Heart left ventricle (tissue), 16 donors: ENCODE data around the gene SORL1. TPM values are rescaled to one million over a fixed set of nuclear protein-coding genes. Genes with fewer than 3 reads are reported as not detected.

Source experiments
- ATAC-seq, 4 donors: fragments of 200-7000 bp; cut with Tn5 transposase; one replicate each; pipeline ENCODE4 v1.9.1; 2020 to 2022; ENCODE audit warnings: moderate library complexity in 4 of 4, mild to moderate bottlenecking in 3 of 4, moderate number of reproducible peaks in 1 of 4
- DNase-seq, 5 donors: peaks; one replicate each; pipeline ENCODE4 v3.0.0-alpha.2; 2020
- H3K27ac ChIP-seq, 12 donors: fragments of 200-600 bp; sonication (generic) in 4 of 12; one replicate each; pipeline versions ENCODE4 v1.5.0 to v1.8.0; 2016 to 2022; ENCODE audit warnings: mild to moderate bottlenecking in 2 of 12
- H3K27me3 ChIP-seq, 9 donors: fragments of 200-600 bp; sonication (generic) in 2 of 9; one replicate each; pipeline versions ENCODE4 v1.5.1 to v1.8.0; 2016 to 2022; ENCODE audit warnings: mild to moderate bottlenecking in 3 of 9
- H3K36me3 ChIP-seq, 9 donors: fragments of 200-600 bp; sonication (generic) in 2 of 9; one replicate each; pipeline versions ENCODE4 v1.5.0 to v1.8.0; 2018 to 2022; ENCODE audit warnings: mild to moderate bottlenecking in 2 of 9
- H3K4me1 ChIP-seq, 12 donors: fragments of 200-600 bp; sonication (generic) in 4 of 12; one replicate each; pipeline versions ENCODE4 v1.5.0 to v1.8.0; 2016 to 2022; ENCODE audit warnings: mild to moderate bottlenecking in 3 of 12
- H3K4me3 ChIP-seq, 12 donors: fragments of 200-600 bp; sonication (generic) in 4 of 12; one replicate each; pipeline versions ENCODE4 v1.5.0 to v1.8.0; 2017 to 2022; ENCODE audit warnings: mild to moderate bottlenecking in 9 of 12, moderate library complexity in 4 of 12
- H3K9me3 ChIP-seq, 12 donors: fragments of 200-600 bp; sonication (generic) in 4 of 12; one replicate each; pipeline versions ENCODE4 v1.5.0 to v1.8.0; 2016 to 2022; ENCODE audit warnings: mild to moderate bottlenecking in 1 of 12
- POLR2A ChIP-seq, 2 donors: fragments of 450-650 bp; IDR thresholded peaks; one replicate each; pipeline ENCODE4 v1.6.1; 2017; ENCODE audit warnings: antibody characterized with exemption in 2 of 2, mild to moderate bottlenecking in 2 of 2, moderate library complexity in 2 of 2
- WGBS, 4 donors: extraction: QIAGEN DNeasy Blood & Tissue Kit in 2 of 4; methylation state at CpG; one replicate each; pipeline versions ENCODE4 v1.1.5 to v1.1.7; 2013 to 2018; 5-methylcytosine and 5-hydroxymethylcytosine counted together
- intact Hi-C, 10 donors: fragments of 100-400 bp; cut with DNase I; formaldehyde crosslinking; loops; one replicate each; pipeline versions ENCODE4 v1.11.1 to v1.14.2; 2022
- polyA plus RNA-seq, 2 donors: library from polyadenylated mRNA; stranded (reverse); fragments of 200-250 nt; gene quantifications; one replicate each; pipeline ENCODE4 v1.2.3, GENCODE V29; 2013
- total RNA-seq, 9 donors: library from RNA; depleted of rRNA in 2 of 9; stranded (reverse); fragments of >200 nt in 2 of 9; fragmentation: NEBNext Ultra II Directional in 3 of 9; extraction: Animal tissue kit (Norgen Biotek cat#: 25700) in 3 of 9; gene quantifications; one replicate each; pipeline versions ENCODE4 v1.1.0 to v1.2.4, GENCODE V29; 2016 to 2023
- TF ChIP-seq, protein P1 (sequence below), 12 donors: fragments of 200-600 bp; sonication (generic) in 4 of 12; IDR thresholded peaks; one replicate each; pipeline versions ENCODE4 v1.5.0 to v1.8.0; 2018 to 2022; ENCODE audit warnings: antibody characterized with exemption in 12 of 12, mild to moderate bottlenecking in 5 of 12
- donor health status: ischemic (EF 13 %, LVEDD 7.1; RV severe dilation, severe dysfunction).
- donor health status: healthy with polysubstance abuse.
- donor health status: DM: no; HTN: yes; CAD: no.
- donor health status: DM: no; HTN: no; CAD: no.
- donor health status: ischemic (EF 25% LVEDD 6.9; RV normal size, moderate dysfunction).
- donor health status: ischemic (EF 25% LVEDD 5.7; RV mildly dilated, moderate dysfunction).
- donor health status: healthy.
- donor health status: DM: yes; HTN: yes; CAD: no.
- donor health status: ischemic (EF 35%, LVEDD 5.7; RV mildly dilated, moderate dysfunction).
- donor health status: nonischemic (EF 11% LVEDD 7.7; RV severe dilation, severe dysfunction).
- donor health status: DM: yes; HTN: yes; CAD: no.
- donor health status: PGD.
- donor health status: ischemic (EF 29% LVEDD 5.4; RV normal size, mild dysfunction).
- donor health status: nonischemic (EF 23%, LVEDD 6.1; RV moderate dilation, normal function).

SORL1 gene
- total and polyA plus RNA-seq, 11 donors: 0.72 to 20.5 (median 5.2) TPM

DNA sequence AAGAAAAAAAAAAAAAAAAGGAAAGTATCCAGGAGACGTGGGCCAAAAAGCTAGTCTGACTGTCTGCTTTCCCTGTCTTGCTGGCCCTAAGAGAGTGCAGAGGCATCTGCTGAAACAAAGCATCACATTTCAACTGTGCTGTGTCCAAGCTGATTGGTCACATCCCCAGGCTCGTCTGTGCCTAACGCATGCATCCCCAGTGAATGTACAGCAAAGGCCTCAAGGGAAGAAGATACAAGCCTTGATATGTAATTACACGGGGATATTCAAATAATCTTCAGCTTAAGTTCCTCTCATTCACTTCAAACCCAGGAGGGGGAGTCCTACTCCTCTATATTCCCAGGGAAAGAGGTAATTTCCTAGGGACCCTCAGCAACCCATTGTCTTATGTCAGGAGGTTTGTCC, 5.4 kb upstream of the SORL1 start:
- 42 to 61% (median 51%) methylated on average over 4 of the region's 4 CpGs for WGBS, 4 donors
- no peak overlapping the region for H3K27ac ChIP-seq
- no peak for ATAC-seq

DNA sequence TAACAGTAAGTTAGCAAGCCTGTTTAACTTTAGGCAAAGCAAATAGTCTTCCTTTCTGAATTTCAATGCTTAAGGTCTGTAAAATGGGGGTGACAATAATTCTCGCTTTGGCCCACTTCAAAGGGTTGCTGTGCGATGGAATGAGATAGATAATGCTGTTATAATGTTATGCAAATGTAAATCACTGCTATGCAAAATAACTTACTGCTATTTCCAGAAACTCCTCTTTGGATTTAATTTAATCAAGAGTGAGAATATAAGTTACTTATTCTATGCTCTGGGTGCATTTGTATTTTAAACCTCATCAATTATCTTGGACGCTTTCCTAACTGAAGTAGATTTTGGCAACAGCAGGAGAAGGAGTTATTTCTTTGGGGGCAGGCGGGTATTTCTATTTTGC, 4.1 kb upstream of the SORL1 start:
- Histone ChIP-seq H3K4me1 (peaks cover 0 to 63% (median 1%) of the 10 kb centered on the region in 12 donors), H3K27me3 (peaks cover 0 to 4% (median 0%) of the 10 kb centered on the region in 9 donors), H3K4me3 (no peak overlapping the region), H3K9me3 (no peaks in the 10 kb centered on the region), H3K36me3 (no peaks in the 10 kb centered on the region), H3K27ac (peak overlapping the region in 1 of 12 donors; percentile 76)
- DNase-seq (no peak), ATAC-seq (no peak)
- intact Hi-C loops: loop anchor here in 2 of 10 donors (5.0 to 10.0 kb wide), 2 partner anchors 123 to 126 kb away; no protein-coding TSS in a partner anchor
- WGBS, 4 donors: 92 to 96% (median 95%) methylated on average over 4 of the region's 4 CpGs
- TF ChIP-seq POLR2A (IDR thresholded peaks at IDR 0.05): no peak
- TF ChIP-seq, protein P1, sequence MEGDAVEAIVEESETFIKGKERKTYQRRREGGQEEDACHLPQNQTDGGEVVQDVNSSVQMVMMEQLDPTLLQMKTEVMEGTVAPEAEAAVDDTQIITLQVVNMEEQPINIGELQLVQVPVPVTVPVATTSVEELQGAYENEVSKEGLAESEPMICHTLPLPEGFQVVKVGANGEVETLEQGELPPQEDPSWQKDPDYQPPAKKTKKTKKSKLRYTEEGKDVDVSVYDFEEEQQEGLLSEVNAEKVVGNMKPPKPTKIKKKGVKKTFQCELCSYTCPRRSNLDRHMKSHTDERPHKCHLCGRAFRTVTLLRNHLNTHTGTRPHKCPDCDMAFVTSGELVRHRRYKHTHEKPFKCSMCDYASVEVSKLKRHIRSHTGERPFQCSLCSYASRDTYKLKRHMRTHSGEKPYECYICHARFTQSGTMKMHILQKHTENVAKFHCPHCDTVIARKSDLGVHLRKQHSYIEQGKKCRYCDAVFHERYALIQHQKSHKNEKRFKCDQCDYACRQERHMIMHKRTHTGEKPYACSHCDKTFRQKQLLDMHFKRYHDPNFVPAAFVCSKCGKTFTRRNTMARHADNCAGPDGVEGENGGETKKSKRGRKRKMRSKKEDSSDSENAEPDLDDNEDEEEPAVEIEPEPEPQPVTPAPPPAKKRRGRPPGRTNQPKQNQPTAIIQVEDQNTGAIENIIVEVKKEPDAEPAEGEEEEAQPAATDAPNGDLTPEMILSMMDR (IDR thresholded peaks at IDR 0.05): no peak

More for the DNA sequence above, 5.4 kb upstream of the SORL1 start:
- intact Hi-C loops: loop anchor here in 2 of 10 donors (5.0 to 10.0 kb wide), 2 partner anchors 122 to 124 kb away; no protein-coding TSS in a partner anchor
- Histone ChIP-seq H3K36me3 (no peaks in the 10 kb centered on the region), H3K9me3 (no peaks in the 10 kb centered on the region), H3K27me3 (peaks cover 0 to 4% (median 0%) of the 10 kb centered on the region in 9 donors), H3K4me3 (no peak overlapping the region), H3K4me1 (peaks cover 0 to 57% (median 1%) of the 10 kb centered on the region in 12 donors)
- DNase-seq: no peak
- no peak for TF ChIP-seq POLR2A (IDR thresholded peaks at IDR 0.05)
- TF ChIP-seq, protein P1 (IDR thresholded peaks at IDR 0.05): no peak

DNA sequence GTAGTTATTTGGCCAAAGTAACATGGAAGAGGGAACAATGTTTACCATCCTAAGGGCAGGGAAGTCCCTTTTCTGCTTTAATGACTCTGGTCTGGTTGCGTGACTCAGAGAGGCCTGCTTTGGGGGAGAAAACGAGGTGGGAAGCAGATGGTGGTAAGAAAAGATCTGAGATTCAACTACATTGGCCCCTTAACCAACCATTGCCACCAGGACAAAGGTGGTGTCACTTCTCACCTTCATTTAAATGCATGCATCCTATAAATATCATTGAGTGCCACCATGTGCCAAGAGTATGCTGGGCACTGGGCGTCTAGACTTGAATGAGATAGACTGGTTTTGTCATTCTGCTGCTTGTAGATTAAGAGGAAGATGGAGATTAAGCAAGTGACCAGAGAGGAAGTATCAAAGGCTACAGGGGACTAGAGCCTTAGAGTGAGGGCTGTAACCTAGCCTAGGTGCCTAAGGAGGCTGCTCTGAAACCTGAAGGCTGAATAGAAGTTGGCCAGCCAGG, 3.6 kb upstream of the SORL1 start:
- intact Hi-C loops: loop anchor here in 2 of 10 donors (5.0 to 10.0 kb wide), 2 partner anchors 124 to 126 kb away; no protein-coding TSS in a partner anchor
- Histone ChIP-seq H3K27ac (peak overlapping the region in 1 of 12 donors; percentile 76), H3K9me3 (no peaks in the 10 kb centered on the region), H3K4me3 (no peak overlapping the region), H3K36me3 (no peaks in the 10 kb centered on the region), H3K4me1 (peaks cover 0 to 67% (median 1%) of the 10 kb centered on the region in 12 donors), H3K27me3 (peaks cover 0 to 6% (median 0%) of the 10 kb centered on the region in 9 donors)
- peak in 1 of 4 donors; percentile 12 for ATAC-seq
- TF ChIP-seq, protein P1 (IDR thresholded peaks at IDR 0.05): no peak
- TF ChIP-seq POLR2A (IDR thresholded peaks at IDR 0.05): no peak
- DNase-seq: no peak
- WGBS, 4 donors: 71 to 92% (median 79%) methylated on average over 3 of the region's 3 CpGs

DNA sequence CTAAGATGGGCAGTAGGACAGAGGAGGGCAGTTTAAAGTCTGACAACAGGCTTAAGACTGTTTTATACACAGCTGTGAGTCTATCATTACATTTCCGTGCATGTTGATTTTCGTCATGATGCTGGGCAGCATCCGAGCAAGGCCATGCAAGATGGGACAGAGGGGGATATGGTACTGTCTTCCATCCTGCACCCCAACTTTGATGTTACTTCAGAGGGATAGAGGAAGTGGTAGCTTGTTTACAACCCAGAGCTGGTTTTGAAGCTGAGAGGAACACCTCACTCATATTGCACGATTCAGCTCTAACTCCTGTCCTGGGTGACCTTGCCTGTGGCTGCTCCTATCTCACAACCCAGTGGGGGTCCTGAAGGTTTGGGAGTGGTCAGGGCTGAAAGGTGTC, 3.0 kb upstream of the SORL1 start:
- Histone ChIP-seq H3K27ac (peak overlapping the region in 1 of 12 donors; percentile 76), H3K36me3 (no peaks in the 10 kb centered on the region), H3K27me3 (peaks cover 0 to 6% (median 0%) of the 10 kb centered on the region in 9 donors), H3K9me3 (no peaks in the 10 kb centered on the region), H3K4me1 (peaks cover 0 to 67% (median 1%) of the 10 kb centered on the region in 12 donors), H3K4me3 (no peak overlapping the region)
- WGBS, 4 donors: 85 to 93% (median 89%) methylated on average over 4 of the region's 4 CpGs
- no peak for TF ChIP-seq POLR2A (IDR thresholded peaks at IDR 0.05)
- TF ChIP-seq, protein P1 (IDR thresholded peaks at IDR 0.05): no peak
- intact Hi-C loops: loop anchor here in 2 of 10 donors (5.0 to 10.0 kb wide), 2 partner anchors 124 to 127 kb away; no protein-coding TSS in a partner anchor
- ATAC-seq: no peak
- DNase-seq: no peak
